Neural progenitor cell (in vitro differentiated cells): Measurements from ENCODE around the gene ADAM22.

ENCODE experiments used
- CTCF ChIP-seq: fragments of 200-600 bp; sonication (generic); IDR thresholded peaks from 2 replicates; pipeline ENCODE4 v1.5.1; 2017; ENCODE audit warnings: antibody characterized with exemption, mild to moderate bottlenecking
- EZH2 ChIP-seq: fragments of 200-600 bp; sonication (generic); IDR thresholded peaks from 2 replicates; pipeline ENCODE4 v1.6.1; 2017; ENCODE audit warnings: antibody characterized with exemption, mild to moderate bottlenecking, moderate library complexity
- EZH2phosphoT487 ChIP-seq: fragments of 200-600 bp; sonication (generic); IDR thresholded peaks from 2 replicates; pipeline ENCODE4 v1.6.1; 2017; ENCODE audit warnings: antibody characterized with exemption

GRCh38 chr7:88071994-88072714, 138.1 kb downstream of the ADAM22 start:
- TF ChIP-seq CTCF (no peak), EZH2 (no peak), EZH2phosphoT487 (no peak)
